Measurements from ENCODE around the gene SCYL3.
"Not testable (repeated sequence)": the region's sequence is repeated elsewhere in the genome, so short reads cannot be mapped to it uniquely, and the experiment has no call there.

SCYL3 gene, protein sequence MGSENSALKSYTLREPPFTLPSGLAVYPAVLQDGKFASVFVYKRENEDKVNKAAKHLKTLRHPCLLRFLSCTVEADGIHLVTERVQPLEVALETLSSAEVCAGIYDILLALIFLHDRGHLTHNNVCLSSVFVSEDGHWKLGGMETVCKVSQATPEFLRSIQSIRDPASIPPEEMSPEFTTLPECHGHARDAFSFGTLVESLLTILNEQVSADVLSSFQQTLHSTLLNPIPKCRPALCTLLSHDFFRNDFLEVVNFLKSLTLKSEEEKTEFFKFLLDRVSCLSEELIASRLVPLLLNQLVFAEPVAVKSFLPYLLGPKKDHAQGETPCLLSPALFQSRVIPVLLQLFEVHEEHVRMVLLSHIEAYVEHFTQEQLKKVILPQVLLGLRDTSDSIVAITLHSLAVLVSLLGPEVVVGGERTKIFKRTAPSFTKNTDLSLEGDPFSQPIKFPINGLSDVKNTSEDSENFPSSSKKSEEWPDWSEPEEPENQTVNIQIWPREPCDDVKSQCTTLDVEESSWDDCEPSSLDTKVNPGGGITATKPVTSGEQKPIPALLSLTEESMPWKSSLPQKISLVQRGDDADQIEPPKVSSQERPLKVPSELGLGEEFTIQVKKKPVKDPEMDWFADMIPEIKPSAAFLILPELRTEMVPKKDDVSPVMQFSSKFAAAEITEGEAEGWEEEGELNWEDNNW

DNA sequence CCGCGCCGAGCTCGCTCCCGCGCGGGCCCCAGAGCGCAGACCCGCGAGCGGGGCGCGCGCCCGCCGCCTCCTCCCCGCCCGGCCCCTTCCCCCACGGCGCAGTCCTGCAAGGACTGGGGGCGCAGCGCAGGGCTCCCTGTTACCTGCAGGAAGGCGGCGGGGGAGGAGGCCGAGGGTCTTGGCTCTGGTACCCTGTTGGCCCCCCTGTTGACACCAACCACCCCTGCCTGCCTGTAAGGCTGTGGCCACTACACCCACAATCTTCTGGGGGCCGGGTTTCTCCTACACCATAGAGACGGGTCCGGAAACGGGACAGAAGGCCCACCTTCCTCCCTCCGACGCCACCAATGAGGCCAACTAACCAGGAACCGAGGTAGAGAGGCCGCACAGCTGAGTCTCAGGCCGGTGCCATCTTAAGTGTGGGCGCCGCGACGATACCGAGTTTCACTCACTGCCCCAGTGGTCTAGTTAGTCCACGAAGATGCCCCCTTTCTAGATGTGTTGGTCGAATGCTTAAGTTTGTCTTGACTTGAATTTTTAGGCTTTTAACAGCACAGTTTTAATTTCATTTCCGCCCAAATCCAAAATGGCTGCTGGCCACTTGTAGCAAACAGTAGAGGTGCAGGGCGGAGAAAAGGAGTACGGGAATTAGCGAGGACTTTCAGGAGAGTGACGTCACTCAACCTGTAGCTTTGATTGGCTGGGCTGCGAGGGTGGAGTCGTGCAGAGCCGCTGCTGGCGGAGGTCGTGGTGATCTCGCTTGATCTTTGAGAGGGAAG, at the start of gene SCYL3:
Gene SCYL3, minus strand, starts transcription at position 252 of the 779 bp plus-strand sequence. CDS start 5,056 bp downstream, outside the sequence.
- peak; percentile 68 to 85 for DNase-seq (ENCODE audit: low read depth in 2 of 2, low spot score in 1 of 2)

GRCh38 chr1:169941982-169942830, 48.5 kb upstream of the SCYL3 start:
- no peak for DNase-seq (ENCODE audit: low read depth in 2 of 2, low spot score in 1 of 2)

DNA sequence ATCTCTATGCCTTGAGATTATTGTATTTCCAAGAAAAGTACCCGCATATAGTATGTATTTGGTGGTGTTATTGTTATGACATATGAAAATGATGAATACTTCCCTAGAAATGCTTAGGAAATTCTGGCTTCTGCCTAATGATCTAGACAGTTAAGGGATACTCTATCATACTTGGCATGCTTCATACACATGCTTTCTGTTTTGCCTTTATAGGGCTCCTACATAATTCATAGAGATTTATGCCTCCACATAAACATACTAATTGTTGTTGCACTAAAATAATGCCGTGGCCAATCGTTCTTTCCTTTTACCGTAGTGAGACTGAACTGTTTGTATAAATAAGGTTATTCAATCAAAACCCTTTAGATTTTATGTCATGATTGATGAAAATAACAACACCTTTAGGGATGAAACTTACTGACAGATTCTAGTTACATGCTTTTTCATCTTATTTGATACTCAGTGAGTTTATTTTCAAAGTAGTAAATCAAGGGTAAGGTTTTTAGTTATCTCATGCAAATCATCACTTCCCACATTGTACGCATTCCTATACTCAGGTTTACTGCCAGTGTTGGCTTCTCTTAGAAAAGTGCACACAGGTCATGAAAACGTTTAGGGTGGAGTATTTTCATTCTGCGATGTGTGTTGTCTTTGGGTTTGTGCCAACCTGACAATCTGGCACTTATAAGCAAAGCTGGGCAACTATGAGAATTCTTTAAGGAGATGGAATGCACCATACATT, 40.5 kb upstream of the SCYL3 start:
- DNase-seq (ENCODE audit: low read depth in 2 of 2, low spot score in 1 of 2): no peak

DNA sequence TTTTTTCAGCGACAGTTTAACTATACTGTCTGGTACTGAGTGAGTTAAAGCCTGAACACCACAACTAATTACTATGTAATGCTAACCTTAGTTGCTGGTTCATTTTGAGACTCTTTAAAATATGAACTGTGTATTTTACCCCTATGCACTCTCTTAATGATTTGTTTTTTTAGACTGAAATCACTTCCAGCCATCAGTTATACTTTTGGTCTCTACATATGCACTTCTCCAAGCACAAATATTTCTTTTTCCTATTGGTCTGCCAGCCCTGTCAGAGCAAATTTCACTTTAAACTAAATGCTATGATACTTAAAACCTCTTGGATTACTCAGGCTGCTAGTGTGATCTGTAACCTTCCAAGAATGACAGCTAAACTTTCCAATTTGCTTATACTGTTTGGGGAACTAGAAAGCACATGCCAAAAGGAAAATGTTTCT, 38.1 kb upstream of the SCYL3 start:
- DNase-seq (ENCODE audit: low read depth in 2 of 2, low spot score in 1 of 2): no peak

DNA sequence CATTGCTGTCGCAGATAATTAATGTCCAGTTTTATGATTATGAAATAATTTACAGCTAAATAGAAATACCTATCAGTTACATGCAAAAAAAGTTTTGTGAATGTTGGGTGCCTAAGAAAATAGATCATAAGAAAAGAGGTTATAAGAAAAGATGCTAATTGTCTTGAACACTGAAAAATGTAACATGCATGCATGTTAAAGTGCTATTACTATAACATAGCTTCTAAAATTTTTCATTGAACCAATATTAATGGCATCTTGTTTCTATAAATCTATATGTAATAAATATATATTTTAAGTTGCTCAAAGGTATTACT, 35.5 kb upstream of the SCYL3 start:
- DNase-seq (ENCODE audit: low read depth in 2 of 2, low spot score in 1 of 2): no peak

GRCh38 chr1:169928438-169929209, 34.9 kb upstream of the SCYL3 start:
- DNase-seq (ENCODE audit: low read depth in 2 of 2, low spot score in 1 of 2): no peak

DNA sequence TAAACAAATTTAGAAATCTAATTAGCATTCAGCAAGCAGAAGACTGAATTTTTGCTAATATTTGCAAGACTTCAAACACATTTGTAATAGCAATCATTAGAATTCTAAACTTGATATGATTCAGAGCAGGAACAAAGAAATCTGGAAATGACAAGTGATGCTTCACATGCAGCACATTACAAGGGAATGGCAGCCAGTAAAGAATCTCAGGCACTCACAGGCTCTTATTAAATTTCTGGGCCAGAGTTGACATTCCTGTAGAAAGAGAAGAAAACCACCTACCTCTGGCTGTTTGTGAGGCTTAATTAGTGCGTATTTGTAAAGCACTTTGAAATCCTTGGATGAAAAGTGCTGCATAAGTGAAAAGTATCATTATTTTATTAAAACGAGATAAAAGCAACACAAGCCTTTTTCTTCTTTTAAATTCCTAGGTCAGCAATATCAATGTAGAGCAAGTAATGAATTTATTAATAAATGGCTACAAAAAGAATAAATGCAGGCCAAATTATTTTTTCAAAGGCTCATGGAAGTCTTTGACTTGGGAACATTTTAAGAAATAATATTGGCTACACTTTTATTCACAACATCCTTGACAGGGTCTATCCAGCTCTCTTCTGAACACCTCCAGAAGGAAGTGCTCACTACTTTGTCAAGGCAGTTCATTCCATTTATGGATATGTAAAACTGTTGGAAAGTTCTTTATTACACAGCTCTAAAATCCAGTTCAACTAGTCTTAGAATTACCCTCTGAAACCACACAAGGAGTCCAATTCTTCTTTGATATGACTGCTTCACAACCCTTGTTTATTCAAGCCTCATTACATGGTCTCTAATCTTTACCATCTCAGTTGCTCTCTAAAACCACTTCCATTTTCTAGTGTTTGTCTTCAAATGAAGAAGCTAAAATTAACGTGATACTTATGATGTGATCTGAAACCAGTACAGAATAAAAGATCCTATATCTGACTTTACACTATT, 32.1 kb upstream of the SCYL3 start:
- DNase-seq (ENCODE audit: low read depth in 2 of 2, low spot score in 1 of 2): no peak

DNA sequence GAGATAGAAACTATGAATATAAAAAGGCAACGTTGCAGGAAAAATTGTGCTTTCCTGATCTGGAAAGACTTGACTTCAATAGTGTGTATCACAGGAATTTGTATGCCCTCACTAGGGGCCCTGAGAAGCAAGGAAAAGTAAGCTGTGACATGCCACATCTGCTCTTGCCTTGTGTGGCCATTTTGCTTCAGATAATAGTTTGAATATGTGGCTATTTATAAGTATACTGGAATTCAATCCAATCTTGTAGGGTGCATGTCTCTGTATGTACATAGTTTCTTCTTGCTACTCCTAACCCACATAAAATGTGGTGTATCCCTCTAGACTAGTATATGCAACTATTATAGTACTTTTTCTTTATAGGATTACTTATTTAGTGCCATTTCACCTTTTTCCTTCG, 31.1 kb upstream of the SCYL3 start:
- DNase-seq (ENCODE audit: low read depth in 2 of 2, low spot score in 1 of 2): no peak

DNA sequence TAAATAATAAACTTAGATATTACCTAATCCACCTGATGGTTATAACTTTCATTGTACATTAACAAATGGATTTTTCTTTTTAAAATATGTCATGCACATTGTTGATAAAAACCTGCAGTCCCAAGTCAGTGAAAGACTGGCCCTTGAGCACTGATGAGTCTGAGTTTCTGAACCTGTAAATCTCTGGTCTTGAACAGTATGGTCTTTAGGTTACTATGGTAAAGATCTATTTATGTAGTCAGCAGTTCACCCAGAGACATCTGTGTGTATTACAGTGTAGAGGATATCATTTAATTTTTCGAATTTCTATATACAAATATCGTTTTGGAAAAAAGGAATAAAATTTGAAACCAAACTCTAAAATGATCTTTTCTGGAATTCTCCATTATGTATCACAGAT, 30.4 kb upstream of the SCYL3 start:
- no peak for DNase-seq (ENCODE audit: low read depth in 2 of 2, low spot score in 1 of 2)

- no peak for DNase-seq (ENCODE audit: low read depth in 2 of 2, low spot score in 1 of 2)
These were observed 27.4 kb upstream of the SCYL3 start for GRCh38 chr1:169921080-169921479.

GRCh38 chr1:169918927-169919326, 25.2 kb upstream of the SCYL3 start:
- no peak for DNase-seq (ENCODE audit: low read depth in 2 of 2, low spot score in 1 of 2)

DNA sequence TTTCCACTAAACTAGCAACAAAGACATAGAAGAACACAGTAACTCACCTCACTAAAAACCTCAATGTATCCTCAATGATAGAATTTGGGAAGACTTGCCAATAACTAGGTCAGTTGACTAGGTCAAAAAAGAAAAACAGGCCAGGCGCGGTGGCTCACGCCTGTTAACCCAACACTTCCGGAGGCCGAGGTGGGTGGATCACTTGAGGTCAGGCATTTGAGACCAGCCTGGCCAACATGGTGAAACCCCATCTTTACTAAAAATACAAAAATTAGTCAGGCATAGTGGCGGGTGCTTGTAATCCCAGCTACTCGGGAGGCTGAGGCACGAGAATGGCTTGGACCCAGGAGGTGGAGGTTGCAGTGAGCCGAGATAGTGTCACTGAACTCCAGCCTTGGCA, 24.5 kb upstream of the SCYL3 start:
- DNase-seq (ENCODE audit: low read depth in 2 of 2, low spot score in 1 of 2): not testable (repeated sequence)

DNA sequence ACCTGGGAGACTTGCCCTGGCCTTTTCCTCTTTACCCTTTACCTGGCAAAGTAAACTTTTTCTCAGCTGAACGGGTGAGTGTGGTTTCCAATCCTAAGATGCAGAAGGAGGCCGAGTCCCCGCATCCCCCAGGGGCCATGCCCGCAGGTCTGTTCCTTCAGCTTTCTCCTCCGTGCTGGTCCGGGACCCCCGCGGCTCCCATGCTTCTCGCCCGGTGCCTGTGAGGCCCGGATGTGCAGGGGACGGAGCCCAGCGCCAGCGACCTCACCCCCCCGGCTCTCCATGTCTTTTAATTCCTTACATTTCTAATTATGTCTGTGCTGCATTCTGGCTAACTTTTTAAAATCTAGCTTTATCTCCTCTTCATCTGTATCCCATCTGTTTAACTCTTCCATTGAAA, 21.5 kb upstream of the SCYL3 start:
- no peak for DNase-seq (ENCODE audit: low read depth in 2 of 2, low spot score in 1 of 2)

GRCh38 chr1:169914531-169914930, 20.8 kb upstream of the SCYL3 start:
- no peak for DNase-seq (ENCODE audit: low read depth in 2 of 2, low spot score in 1 of 2)

DNA sequence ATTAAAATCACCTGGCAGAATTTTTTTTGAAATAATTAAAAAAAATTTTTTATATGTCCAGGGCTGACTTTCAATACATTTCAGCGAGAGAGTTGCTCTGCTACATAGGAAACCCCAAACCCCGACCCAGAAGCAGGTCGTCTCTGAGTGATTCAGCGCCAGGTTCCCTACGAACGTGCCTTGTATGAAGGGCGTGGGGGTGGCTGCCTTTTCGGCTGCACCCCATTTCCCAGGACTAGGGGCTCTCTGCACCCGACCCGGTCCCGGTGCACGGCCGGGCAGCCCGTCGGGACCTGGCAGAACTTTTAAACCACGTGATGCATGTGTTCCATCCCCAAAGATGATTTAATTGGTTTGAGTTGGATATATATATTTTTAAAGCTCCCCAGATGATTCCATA, 15.8 kb upstream of the SCYL3 start:
- no peak for DNase-seq (ENCODE audit: low read depth in 2 of 2, low spot score in 1 of 2)

- no peak for DNase-seq (ENCODE audit: low read depth in 2 of 2, low spot score in 1 of 2)
These were observed 13.2 kb upstream of the SCYL3 start for GRCh38 chr1:169906938-169907337.

- DNase-seq (ENCODE audit: low read depth in 2 of 2, low spot score in 1 of 2): no peak
These were observed 11.1 kb upstream of the SCYL3 start for GRCh38 chr1:169904834-169905233.

- no peak for DNase-seq (ENCODE audit: low read depth in 2 of 2, low spot score in 1 of 2)
These were observed 9.1 kb upstream of the SCYL3 start for GRCh38 chr1:169902751-169903150.

All from stimulated activated CD8-positive, alpha-beta memory T cell treated with anti-CD3 and anti-CD28 coated beads, Interleukin-4, amount 100 ng/mL, for 4 hours (primary cell).